ENCODE data around the gene TFDP1.
"Not testable (repeated sequence)": the region's sequence is repeated elsewhere in the genome, so short reads cannot be mapped to it uniquely, and the experiment has no call there.

TFDP1 gene

GRCh38 chr13:113586661-113587479, 2.3 kb downstream of the TFDP1 start:
- no peak for DNase-seq (ENCODE audit: low read depth in 1 of 2, low spot score in 1 of 2)

GRCh38 chr13:113588394-113589111, 4.0 kb downstream of the TFDP1 start:
- in situ Hi-C loops (cut with HindIII; ENCODE audit: low pct_unique_long_range_greater_than_20kb, low sequenced_read_pairs), result no loop called here
- no peak for TF ChIP-seq JUND (IDR thresholded peaks at IDR 0.05; ENCODE audit: low read depth)
- DNase-seq (ENCODE audit: low read depth in 1 of 2, low spot score in 1 of 2), result no peak

More at GRCh38 chr13:113586661-113587479, 2.3 kb downstream of the TFDP1 start:
- in situ Hi-C loops (cut with HindIII; ENCODE audit: low pct_unique_long_range_greater_than_20kb, low sequenced_read_pairs), result no loop called here
- no peak for TF ChIP-seq JUND (IDR thresholded peaks at IDR 0.05; ENCODE audit: low read depth)

DNA sequence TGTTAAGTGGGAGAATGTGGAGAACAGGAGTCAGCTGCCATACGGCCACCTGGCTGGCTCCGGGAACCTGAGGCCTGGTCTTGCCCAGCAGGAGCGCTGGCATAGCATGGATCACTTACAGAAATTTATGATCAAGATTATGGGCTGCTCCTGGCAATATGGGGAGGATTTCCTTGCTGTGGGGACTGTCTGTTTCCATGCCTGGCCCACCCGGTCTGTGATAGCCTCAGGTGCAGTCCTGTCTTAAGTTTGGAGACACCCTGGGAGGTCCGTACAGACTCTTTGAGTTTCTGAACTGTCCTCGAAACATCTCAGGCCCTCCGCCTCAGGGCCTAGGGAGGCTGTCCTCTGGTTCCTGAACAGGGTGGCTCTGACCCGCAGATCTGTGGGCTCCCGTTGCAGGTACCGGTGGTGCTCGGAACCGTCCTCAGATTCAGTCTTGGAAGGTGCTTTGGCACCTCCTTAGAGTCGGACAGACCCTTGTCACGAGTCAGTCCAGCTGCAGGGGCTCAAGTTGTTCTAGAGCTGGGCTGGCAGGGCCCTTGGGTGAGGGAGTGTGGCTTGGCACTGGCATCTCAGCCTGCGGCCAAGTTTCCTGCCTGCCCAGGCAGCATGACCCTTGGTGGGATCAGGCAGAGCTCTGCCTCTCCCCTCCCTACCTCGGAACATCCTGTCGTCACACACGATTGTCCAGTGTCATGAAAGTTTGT, 4.9 kb downstream of the TFDP1 start:
- no peak for TF ChIP-seq JUND (IDR thresholded peaks at IDR 0.05; ENCODE audit: low read depth)
- in situ Hi-C loops (cut with HindIII; ENCODE audit: low pct_unique_long_range_greater_than_20kb, low sequenced_read_pairs), result no loop called here
- no peak for DNase-seq (ENCODE audit: low read depth in 1 of 2, low spot score in 1 of 2)

GRCh38 chr13:113589961-113590339, 5.4 kb downstream of the TFDP1 start:
- no peak for TF ChIP-seq JUND (IDR thresholded peaks at IDR 0.05; ENCODE audit: low read depth)
- in situ Hi-C loops (cut with HindIII; ENCODE audit: low pct_unique_long_range_greater_than_20kb, low sequenced_read_pairs), result no loop called here
- no peak for DNase-seq (ENCODE audit: low read depth in 1 of 2, low spot score in 1 of 2)

- DNase-seq (ENCODE audit: low read depth in 1 of 2, low spot score in 1 of 2), result no peak
- in situ Hi-C loops (cut with HindIII; ENCODE audit: low pct_unique_long_range_greater_than_20kb, low sequenced_read_pairs), result no loop called here
- no peak for TF ChIP-seq JUND (IDR thresholded peaks at IDR 0.05; ENCODE audit: low read depth)
Measured at GRCh38 chr13:113591750-113592149, 7.2 kb downstream of the TFDP1 start.

DNA sequence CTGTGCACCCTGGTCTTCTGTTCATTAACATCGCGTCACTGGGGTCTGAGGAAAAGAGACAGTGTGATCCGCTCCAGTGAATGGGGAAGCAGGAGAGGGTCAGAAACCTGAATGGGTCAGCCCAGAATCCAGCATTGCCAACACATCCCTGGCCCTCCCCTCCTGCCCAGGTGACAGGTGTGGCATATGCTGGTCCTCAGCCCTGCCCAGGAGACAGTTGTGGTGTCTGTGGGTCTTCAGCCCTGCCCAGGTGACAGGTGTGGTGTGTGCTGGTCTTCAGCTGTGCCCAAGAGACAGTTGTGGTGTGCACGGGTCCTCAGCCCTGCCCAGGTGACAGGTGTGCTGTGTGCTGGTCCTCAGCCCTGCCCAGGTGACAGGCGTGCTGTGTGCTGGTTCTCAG, 8.0 kb downstream of the TFDP1 start:
- no peak for TF ChIP-seq JUND (IDR thresholded peaks at IDR 0.05; ENCODE audit: low read depth)
- no peak for DNase-seq (ENCODE audit: low read depth in 1 of 2, low spot score in 1 of 2)
- in situ Hi-C loops (cut with HindIII; ENCODE audit: low pct_unique_long_range_greater_than_20kb, low sequenced_read_pairs), result no loop called here

DNA sequence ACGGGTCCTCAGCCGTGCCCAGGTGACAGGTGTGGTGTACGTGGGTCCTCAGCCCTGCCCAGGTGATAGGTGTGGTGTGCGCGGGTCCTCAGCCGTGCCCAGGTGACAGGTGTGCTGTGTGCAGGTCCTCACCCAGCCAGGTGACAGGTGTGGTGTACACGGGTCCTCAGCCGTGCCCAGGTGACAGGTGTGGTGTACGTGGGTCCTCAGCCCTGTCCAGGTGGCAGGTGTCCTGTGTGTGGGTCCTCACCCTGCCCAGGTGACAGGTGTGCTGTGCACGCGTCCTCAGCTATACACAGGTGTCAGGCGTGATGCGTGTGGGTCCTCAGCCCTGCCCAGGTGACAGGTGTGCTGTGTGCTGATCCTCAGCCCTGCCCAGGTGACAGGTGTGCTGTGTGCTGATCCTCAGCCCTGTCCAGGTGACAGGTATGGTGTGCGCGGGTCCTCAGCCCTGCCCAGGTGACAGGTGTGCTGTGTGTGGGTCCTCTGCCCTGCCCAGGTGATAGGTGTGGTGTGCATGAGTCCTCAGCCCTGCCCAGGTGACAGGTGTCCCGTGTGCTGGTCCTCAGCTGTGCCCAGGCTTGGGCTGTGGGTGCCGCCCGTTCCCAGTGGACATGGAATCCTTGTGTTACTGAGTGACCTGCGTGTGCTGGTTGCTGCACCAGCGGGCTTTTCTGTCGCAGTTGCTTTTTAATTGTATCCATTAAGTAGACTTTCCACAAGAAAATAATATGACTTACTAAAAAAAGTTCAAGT, 9.7 kb downstream of the TFDP1 start:
- DNase-seq (ENCODE audit: low read depth in 1 of 2, low spot score in 1 of 2); in situ Hi-C loops (cut with HindIII; ENCODE audit: low pct_unique_long_range_greater_than_20kb, low sequenced_read_pairs): not testable (repeated sequence)

- no peak for DNase-seq (ENCODE audit: low read depth in 1 of 2, low spot score in 1 of 2)
- in situ Hi-C loops (cut with HindIII; ENCODE audit: low pct_unique_long_range_greater_than_20kb, low sequenced_read_pairs), result no loop called here
- TF ChIP-seq JUND (IDR thresholded peaks at IDR 0.05; ENCODE audit: low read depth), result no peak
Measured at GRCh38 chr13:113595131-113595530, 10.6 kb downstream of the TFDP1 start.

GRCh38 chr13:113596321-113597200, 12.0 kb downstream of the TFDP1 start:
- TF ChIP-seq JUND (IDR thresholded peaks at IDR 0.05; ENCODE audit: low read depth), result no peak
- in situ Hi-C loops (cut with HindIII; ENCODE audit: low pct_unique_long_range_greater_than_20kb, low sequenced_read_pairs), result no loop called here
- no peak for DNase-seq (ENCODE audit: low read depth in 1 of 2, low spot score in 1 of 2)

DNA sequence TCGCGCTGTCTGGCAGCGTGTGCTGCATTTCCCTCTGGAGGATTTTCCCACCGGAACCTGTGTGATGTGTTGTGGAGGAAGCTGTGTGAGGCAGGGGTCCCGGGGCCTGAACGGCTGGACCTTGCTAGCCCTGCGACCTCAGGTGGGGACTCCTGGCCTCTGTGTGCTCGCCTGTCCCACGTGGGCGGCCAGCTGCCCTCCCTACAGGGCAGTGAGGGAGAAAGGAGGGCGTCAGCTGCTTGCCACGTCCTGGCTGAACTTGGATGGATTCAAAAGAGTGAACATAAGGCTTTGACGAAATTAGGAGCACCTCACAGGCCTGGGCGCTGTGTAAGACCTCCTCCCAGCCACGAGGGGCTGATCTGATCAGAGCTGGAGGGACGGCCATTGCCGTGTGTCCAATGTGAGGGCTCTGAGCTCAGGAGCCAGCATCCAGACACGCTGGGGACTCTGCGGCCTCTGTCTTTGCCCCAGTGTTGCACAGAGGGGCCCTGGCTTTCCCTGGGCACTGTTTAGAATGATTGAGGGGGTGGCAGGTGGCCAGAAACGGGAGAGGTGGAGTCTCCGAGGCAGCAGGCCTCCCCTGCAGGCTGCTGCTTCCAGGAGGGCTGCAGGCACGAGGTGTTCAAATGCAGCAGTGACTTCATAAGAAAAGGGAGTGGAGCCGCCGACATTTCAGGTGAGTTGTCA, 13.0 kb downstream of the TFDP1 start:
- in situ Hi-C loops (cut with HindIII; ENCODE audit: low pct_unique_long_range_greater_than_20kb, low sequenced_read_pairs), result no loop called here
- TF ChIP-seq JUND (IDR thresholded peaks at IDR 0.05; ENCODE audit: low read depth), result no peak
- DNase-seq (ENCODE audit: low read depth in 1 of 2, low spot score in 1 of 2), result no peak

GRCh38 chr13:113598081-113598410, 13.5 kb downstream of the TFDP1 start:
- in situ Hi-C loops (cut with HindIII; ENCODE audit: low pct_unique_long_range_greater_than_20kb, low sequenced_read_pairs), result no loop called here
- no peak for DNase-seq (ENCODE audit: low read depth in 1 of 2, low spot score in 1 of 2)
- no peak for TF ChIP-seq JUND (IDR thresholded peaks at IDR 0.05; ENCODE audit: low read depth)

All from T47D (cell line).